Endothelial cell of umbilical vein (primary cell): Measurements from ENCODE around the gene SLC19A1. TPM values are rescaled to one million over a fixed set of nuclear protein-coding genes. Genes with fewer than 3 reads are reported as not detected.

Experiments used
- BruUV-seq: library from RNA; stranded (reverse); fragments of 400-500 nt; replicated peaks from 2 replicates; lab custom pipeline; 2021; lab: Mats Ljungman, UMichigan
- CTCF ChIA-PET: fragments of 300-600, 350-600 bp; sonication (Branson Sonifier 250); formaldehyde crosslinking; loops from one replicate; lab custom pipeline; 2021; ENCODE audit warnings: antibody characterized with exemption, inconsistent platforms; lab: Charles Lee
- POLR2A ChIA-PET: fragments of 300-600, 350-600 bp; sonication (Branson Sonifier 250); formaldehyde crosslinking; loops from one replicate; lab custom pipeline; 2021; ENCODE audit warnings: antibody characterized with exemption, inconsistent platforms; lab: Charles Lee
- DNase-seq: peaks from one replicate; pipeline ENCODE4 v3.0.0-alpha.2; 2011; ENCODE audit warnings: low read depth, low spot score
- FAIRE-seq: peaks from 2 replicates; lab custom pipeline; 2011; peaks lifted over from hg19 to GRCh38; lab: Jason Lieb, UNC
- H2AFZ ChIP-seq: 2 replicates; pipeline ENCODE4 v1.6.0; 2012; ENCODE audit warnings: low read depth, low read length, control low read depth, inconsistent platforms
- H3K27ac ChIP-seq: 2 replicates; pipeline ENCODE4 v1.5.1; 2011; ENCODE audit warnings: low read depth, mild to moderate bottlenecking, control low read depth, low read length, moderate library complexity; ENCODE audit not compliant: insufficient read depth
- H3K27me3 ChIP-seq, 2 experiments: 2 replicates each; pipeline versions ENCODE4 v1.6.0 to v1.6.1; 2011; ENCODE audit warnings: low read length in 2 of 2, mixed read lengths in 1 of 2; ENCODE audit not compliant: control insufficient read depth in 2 of 2, insufficient read depth in 2 of 2
- H3K36me3 ChIP-seq, 2 experiments: 2 replicates in 1 of 2; 3 replicates in 1 of 2; pipeline ENCODE4 v1.5.1; 2011; ENCODE audit warnings: low read length in 2 of 2, mild to moderate bottlenecking in 1 of 2, moderate library complexity in 1 of 2; ENCODE audit not compliant: control insufficient read depth in 2 of 2, insufficient read depth in 2 of 2; ENCODE audit errors: extremely low read depth in 1 of 2
- H3K4me1 ChIP-seq: 3 replicates; pipeline ENCODE4 v1.5.1; 2011; ENCODE audit warnings: mild to moderate bottlenecking, low read length; ENCODE audit not compliant: control insufficient read depth, insufficient read depth; ENCODE audit errors: extremely low read depth
- H3K4me2 ChIP-seq: 2 replicates; pipeline ENCODE4 v1.6.1; 2011; ENCODE audit warnings: low read length, control low read depth, mixed read lengths; ENCODE audit not compliant: insufficient read depth
- H3K4me3 ChIP-seq, 3 experiments: fragments of 200-600 bp in 1 of 3; sonication (generic), shearing (Covaris generic) in 1 of 3; replicated peaks in 1 of 3; 2 replicates each; pipeline ENCODE4 v1.5.1; 2011 to 2016; ENCODE audit warnings: control low read depth in 3 of 3, low read length in 3 of 3, mild to moderate bottlenecking in 2 of 3, inconsistent platforms in 1 of 3, low read depth in 1 of 3, moderate library complexity in 1 of 3; ENCODE audit not compliant: insufficient read depth in 1 of 3
- H3K79me2 ChIP-seq: 2 replicates; pipeline ENCODE4 v1.6.0; 2012; ENCODE audit warnings: low read length, inconsistent platforms; ENCODE audit not compliant: control insufficient read depth, insufficient read depth
- H3K9ac ChIP-seq: replicated peaks from 2 replicates; pipeline ENCODE3; 2011; ENCODE audit warnings: low read length, control low read depth; ENCODE audit not compliant: insufficient read depth; ENCODE audit errors: extremely low read depth
- H3K9me1 ChIP-seq: replicated peaks from 3 replicates; pipeline ENCODE4 v1.6.0; 2011; ENCODE audit warnings: mild to moderate bottlenecking, low read length; ENCODE audit not compliant: control insufficient read depth, insufficient read depth; ENCODE audit errors: extremely low read depth
- H3K9me3 ChIP-seq: replicated peaks from 2 replicates; pipeline ENCODE4 v1.5.1; 2012; ENCODE audit warnings: low read length, inconsistent platforms; ENCODE audit not compliant: control insufficient read depth, insufficient read depth
- H4K20me1 ChIP-seq: replicated peaks from 2 replicates; pipeline ENCODE3; 2011; ENCODE audit warnings: mild to moderate bottlenecking, low read length; ENCODE audit not compliant: control insufficient read depth, insufficient read depth; ENCODE audit errors: extremely low read depth
- EZH2 ChIP-seq: IDR thresholded peaks from 2 replicates; pipeline ENCODE4 v1.6.1; 2012; ENCODE audit warnings: borderline replicate concordance, low read depth, mild to moderate bottlenecking, moderate library complexity, low read length, inconsistent platforms; ENCODE audit not compliant: severe bottlenecking
- GATA2 ChIP-seq: IDR thresholded peaks from 2 replicates; pipeline ENCODE4 v1.7.0; 2011; ENCODE audit warnings: low read depth, mild to moderate bottlenecking, moderate library complexity, mixed read lengths, low read length; ENCODE audit not compliant: insufficient read length, insufficient read depth
- JUN ChIP-seq: IDR thresholded peaks from 2 replicates; pipeline ENCODE4 v1.6.1; 2011; ENCODE audit warnings: borderline replicate concordance, low read depth; ENCODE audit not compliant: insufficient read length, insufficient read depth
- MYC ChIP-seq: IDR thresholded peaks from one replicate; pipeline ENCODE4 v1.6.1; 2011; ENCODE audit warnings: mild to moderate bottlenecking, low read depth, low read length
- POLR2AphosphoS5 ChIP-seq: IDR thresholded peaks from 2 replicates; pipeline ENCODE4 v1.6.1; 2012; ENCODE audit warnings: low read depth, mild to moderate bottlenecking, control low read depth, low read length, moderate library complexity; ENCODE audit not compliant: insufficient read depth
- dilution Hi-C: fragments of 300-500 bp; cut with MboI; formaldehyde crosslinking; loops from one replicate; pipeline ENCODE4 v1.15.0; 2019; ENCODE audit warnings: low sequenced_read_pairs; ENCODE audit not compliant: extremely low pct_ligation_motif_present
- intact Hi-C: fragments of 100-400 bp; cut with micrococcal nuclease; formaldehyde crosslinking; loops from one replicate; pipeline ENCODE4 v1.10.0; 2022
- polyA plus RNA-seq, 4 experiments: library from polyadenylated mRNA; depleted of rRNA in 3 of 4; stranded (reverse) in 3 of 4; unstranded in 1 of 4; fragments of >200 nt; gene quantifications; 2 replicates each; pipeline versions ENCODE4 v1.2.1 to v1.2.3, GENCODE V29; 2011 to 2012; ENCODE audit warnings: missing spikeins in 1 of 4
- total RNA-seq: library from RNA; stranded (reverse); gene quantifications from 2 replicates; pipeline ENCODE4 v1.2.3, GENCODE V29; 2021
- TF ChIP-seq, protein P1 (sequence below), 2 donors: IDR thresholded peaks; 1 replicate in 1 of 2; 2 replicates in 1 of 2; pipeline ENCODE4 v1.5.1; 2011; ENCODE audit warnings: low read length in 2 of 2, mild to moderate bottlenecking in 2 of 2, moderate library complexity in 2 of 2, control low read depth in 1 of 2, inconsistent platforms in 1 of 2, low read depth in 1 of 2; ENCODE audit not compliant: insufficient read depth in 1 of 2; ENCODE audit errors: extremely low read depth in 1 of 2
- TF ChIP-seq, protein P2 (sequence below): IDR thresholded peaks from 2 replicates; pipeline ENCODE4 v1.6.1; 2011; ENCODE audit not compliant: insufficient read depth, insufficient read length

Gene SLC19A1
- total and polyA plus RNA-seq, 2 donors (not counting 3 experiments of a cell fraction or from before 2014, with no cell fraction given): 36.3 to 54.6 TPM

DNA sequence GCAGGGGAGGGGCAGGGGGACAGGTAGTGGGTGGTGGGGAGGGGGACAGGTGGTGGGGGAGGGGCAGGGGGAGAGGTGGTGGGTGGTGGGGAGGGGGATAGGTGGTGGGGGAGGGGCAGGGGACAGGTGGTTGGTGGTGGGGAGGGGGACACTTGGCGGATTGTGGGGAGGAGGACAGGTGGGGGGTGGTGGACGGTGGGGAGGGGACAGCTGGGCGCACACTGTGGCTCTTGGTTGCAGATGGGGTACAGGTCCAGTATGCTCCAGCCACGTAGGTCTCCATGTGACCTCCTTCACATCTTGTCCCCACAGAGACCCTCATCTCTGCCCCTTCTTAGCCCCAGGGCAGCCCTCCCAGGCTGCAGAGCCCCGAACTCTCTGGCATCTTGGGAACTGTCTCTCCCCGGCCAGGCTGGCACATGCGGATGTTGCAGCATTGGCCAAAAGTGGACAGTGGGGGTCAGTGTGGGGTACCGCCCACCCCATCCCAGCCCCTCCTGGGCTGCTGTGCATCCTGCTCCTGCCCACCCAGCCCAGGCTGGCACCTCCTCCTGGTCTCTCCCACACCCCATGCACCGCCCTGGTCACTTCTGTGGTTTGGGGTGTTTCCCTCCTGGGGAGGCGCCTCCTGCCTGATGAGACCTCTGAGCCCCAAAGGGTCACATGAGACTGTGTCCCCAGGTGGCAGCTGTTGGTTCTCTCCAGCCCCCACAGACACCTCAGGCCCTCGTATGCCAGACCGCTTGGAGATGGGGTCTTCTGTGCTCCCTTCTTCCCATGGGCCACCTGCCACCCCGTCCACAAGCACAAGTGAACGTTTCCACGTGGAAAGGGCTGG, 7.6 kb upstream of the SLC19A1 start:
- intact Hi-C loops (loop anchor here (2.0 kb wide), 1 partner anchor 257 kb away; no protein-coding TSS in a partner anchor), dilution Hi-C loops (no loop called here)
- ChIA-PET POLR2A (no interaction called here), CTCF (no interaction called here)
- Histone ChIP-seq H3K4me2 (no peak overlapping the region), H2AFZ (peak overlapping the region; percentile 69), H3K9me1 (no peaks in the 10 kb centered on the region), H3K27me3 (no peaks in the 10 kb centered on the region), H3K27ac (peak overlapping the region; percentile 13), H4K20me1 (no peaks in the 10 kb centered on the region), H3K79me2 (no peaks in the 10 kb centered on the region), H3K4me1 (peaks cover 23% of the 10 kb centered on the region), H3K9me3 (no peaks in the 10 kb centered on the region), H3K36me3 (no peaks in the 10 kb centered on the region), H3K4me3 (no peak overlapping the region), H3K9ac (no peak overlapping the region)
- BruUV-seq: no TSS peak
- DNase-seq: no peak
- FAIRE-seq: no peak
- no peak for TF ChIP-seq MYC
- TF ChIP-seq POLR2AphosphoS5: no peak
- no peak for TF ChIP-seq JUN
- TF ChIP-seq EZH2: no peak
- TF ChIP-seq, protein P1, sequence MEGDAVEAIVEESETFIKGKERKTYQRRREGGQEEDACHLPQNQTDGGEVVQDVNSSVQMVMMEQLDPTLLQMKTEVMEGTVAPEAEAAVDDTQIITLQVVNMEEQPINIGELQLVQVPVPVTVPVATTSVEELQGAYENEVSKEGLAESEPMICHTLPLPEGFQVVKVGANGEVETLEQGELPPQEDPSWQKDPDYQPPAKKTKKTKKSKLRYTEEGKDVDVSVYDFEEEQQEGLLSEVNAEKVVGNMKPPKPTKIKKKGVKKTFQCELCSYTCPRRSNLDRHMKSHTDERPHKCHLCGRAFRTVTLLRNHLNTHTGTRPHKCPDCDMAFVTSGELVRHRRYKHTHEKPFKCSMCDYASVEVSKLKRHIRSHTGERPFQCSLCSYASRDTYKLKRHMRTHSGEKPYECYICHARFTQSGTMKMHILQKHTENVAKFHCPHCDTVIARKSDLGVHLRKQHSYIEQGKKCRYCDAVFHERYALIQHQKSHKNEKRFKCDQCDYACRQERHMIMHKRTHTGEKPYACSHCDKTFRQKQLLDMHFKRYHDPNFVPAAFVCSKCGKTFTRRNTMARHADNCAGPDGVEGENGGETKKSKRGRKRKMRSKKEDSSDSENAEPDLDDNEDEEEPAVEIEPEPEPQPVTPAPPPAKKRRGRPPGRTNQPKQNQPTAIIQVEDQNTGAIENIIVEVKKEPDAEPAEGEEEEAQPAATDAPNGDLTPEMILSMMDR (IDR thresholded peaks at IDR 0.05; ENCODE audit: extremely low read depth in 1 of 2, insufficient read depth in 1 of 2, low read depth in 1 of 2, low read length in 2 of 2): no peak
- TF ChIP-seq, protein P2, sequence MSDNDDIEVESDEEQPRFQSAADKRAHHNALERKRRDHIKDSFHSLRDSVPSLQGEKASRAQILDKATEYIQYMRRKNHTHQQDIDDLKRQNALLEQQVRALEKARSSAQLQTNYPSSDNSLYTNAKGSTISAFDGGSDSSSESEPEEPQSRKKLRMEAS: no peak
- TF ChIP-seq GATA2: no peak
